GM12873 (cell line): ENCODE results near the gene LRRC75A.

Experiments used
- TF ChIP-seq, protein P1 (sequence below): IDR thresholded peaks from 2 replicates; pipeline ENCODE4 v1.5.1; 2012; ENCODE audit warnings: low read depth, mild to moderate bottlenecking, moderate library complexity, low read length, control low read depth; ENCODE audit not compliant: insufficient read depth; ENCODE audit errors: missing control alignments

Gene LRRC75A

DNA sequence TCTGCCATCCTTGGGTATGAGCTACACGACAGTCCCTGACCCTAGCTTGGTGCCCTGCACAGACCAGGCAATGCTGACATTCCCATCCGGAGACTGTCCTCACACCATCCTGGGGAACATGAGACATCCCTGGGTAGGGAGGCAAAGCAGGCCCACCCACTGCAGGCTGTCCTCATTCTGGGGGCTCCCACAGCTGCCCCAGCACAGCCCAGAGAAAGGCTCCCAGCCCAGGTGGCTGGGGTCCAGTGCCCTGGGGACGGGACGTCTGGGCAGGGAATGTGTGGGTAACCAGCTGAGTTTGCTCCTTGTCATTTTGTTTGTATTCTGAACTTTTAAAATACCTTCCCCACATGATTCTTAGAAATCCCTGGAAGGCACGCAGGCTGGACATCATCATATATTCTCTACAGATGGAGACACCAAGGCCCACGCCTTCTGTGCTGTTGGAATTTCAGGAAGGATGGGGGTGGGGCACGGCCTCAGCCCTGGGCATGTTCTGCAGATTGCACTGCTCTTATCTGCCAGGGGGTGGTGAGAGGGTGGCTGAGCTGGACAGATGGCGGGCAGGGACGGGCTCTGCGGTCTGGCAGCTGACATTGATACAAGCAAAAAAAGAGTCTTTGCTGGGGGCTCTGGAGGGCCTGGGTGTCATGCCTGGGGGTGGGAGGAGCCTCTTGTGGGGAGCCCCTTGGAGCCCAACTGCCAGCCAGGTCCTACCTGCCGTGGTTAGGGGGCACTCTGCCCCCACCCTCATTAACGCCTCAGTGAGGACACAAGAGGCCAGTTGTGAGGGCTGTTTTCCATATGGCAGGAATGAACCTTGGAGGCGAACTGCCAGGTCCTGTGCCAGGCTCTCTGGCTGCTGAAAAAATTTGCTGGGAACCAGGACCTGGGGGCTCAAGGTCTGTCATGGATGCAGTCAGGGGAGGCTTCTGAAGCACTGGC is 28.4 kb downstream of the LRRC75A start:
- TF ChIP-seq, protein P1, sequence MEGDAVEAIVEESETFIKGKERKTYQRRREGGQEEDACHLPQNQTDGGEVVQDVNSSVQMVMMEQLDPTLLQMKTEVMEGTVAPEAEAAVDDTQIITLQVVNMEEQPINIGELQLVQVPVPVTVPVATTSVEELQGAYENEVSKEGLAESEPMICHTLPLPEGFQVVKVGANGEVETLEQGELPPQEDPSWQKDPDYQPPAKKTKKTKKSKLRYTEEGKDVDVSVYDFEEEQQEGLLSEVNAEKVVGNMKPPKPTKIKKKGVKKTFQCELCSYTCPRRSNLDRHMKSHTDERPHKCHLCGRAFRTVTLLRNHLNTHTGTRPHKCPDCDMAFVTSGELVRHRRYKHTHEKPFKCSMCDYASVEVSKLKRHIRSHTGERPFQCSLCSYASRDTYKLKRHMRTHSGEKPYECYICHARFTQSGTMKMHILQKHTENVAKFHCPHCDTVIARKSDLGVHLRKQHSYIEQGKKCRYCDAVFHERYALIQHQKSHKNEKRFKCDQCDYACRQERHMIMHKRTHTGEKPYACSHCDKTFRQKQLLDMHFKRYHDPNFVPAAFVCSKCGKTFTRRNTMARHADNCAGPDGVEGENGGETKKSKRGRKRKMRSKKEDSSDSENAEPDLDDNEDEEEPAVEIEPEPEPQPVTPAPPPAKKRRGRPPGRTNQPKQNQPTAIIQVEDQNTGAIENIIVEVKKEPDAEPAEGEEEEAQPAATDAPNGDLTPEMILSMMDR, result no peak

- TF ChIP-seq, protein P1, result no peak
These were observed 29.7 kb downstream of the LRRC75A start for GRCh38 chr17:16462070-16462864.

- TF ChIP-seq, protein P1, result no peak
These were observed 30.5 kb downstream of the LRRC75A start for GRCh38 chr17:16461606-16461866.

DNA sequence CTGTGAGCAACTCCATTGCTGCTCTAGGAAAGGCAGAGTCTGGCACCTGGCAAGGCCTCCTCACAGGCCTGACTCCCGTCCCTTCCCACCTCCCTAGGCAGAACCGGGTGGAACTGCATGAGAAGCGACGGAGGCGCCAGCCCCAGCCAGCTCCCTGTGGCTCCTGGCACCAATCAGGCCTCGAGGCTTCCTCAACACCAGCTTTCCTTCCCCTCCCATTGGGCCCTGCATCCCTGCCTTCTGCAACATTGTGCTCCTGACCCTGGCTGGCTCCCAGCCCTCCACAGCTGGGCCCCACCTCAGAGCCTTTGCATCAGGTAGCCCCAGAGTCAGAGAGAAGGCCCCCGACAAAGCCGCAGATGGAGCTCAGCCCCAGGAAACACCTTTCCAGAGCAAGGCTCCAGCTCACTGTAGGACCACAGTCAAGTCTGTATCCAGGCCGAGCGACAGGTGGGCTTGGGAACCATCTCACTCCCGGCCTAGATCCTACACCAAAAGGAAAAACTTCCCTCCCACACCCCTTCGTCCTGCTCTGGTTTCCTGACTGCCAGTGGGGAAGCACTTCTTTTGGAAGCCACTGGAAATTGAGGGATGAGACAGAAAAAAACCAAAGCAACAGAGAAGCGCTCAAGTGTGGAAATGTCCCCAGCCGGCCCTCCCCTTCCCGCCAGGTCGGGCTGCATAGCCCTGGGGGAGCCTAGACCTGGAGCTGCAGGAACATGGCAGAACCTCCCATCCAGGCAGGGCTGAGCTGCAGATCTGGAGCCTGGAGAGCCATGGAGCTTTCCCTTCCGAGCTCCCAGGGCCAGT is 31.0 kb downstream of the LRRC75A start:
- TF ChIP-seq, protein P1, result no peak

DNA sequence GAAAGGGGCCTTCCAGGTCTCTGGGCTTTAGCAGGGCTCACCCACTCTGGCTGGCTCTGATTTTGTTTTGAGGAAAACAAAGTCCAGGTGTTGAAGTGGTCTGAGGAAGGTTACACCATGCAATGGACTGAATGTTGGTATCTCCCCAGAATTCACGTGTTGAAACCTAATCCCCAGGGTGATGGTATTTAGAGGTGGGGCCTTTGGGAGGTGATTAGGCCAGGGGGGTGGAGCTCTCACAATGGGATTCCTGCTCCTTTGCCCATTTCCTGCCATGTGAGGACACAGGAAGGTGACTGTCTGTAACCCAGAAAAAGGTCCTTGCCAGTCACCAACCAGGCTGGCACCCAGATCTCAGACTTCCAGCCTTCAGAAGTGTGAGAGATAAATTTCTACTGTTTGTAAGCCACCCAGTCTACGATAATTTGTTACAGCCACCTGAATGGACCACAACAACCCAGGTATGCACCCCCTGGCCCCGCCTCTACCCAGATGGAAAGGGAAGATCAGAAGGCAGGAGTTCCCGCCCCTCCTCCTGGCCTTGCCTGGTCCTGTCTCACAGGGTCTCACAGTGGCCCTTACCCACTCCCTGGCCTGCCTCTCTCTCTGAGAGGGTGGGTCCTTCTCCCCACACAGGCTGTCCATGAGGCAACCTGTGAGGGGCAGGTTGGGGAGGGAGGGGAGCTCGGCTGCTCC is 32.0 kb downstream of the LRRC75A start:
- TF ChIP-seq, protein P1, result no peak

- TF ChIP-seq, protein P1, result no peak
These were observed 32.7 kb downstream of the LRRC75A start for GRCh38 chr17:16459271-16459670.
